IMR-90 (cell line): ENCODE results near the gene IGFBP6. TPM values are rescaled to one million over a fixed set of nuclear protein-coding genes. Genes with fewer than 3 reads are reported as not detected.
A peak's percentile ranks its signal among the peaks of the same experiment; 100 is the strongest.

ENCODE experiments used
- ATAC-seq: fragments of 200-7000 bp; cut with Tn5 transposase; 2 replicates; pipeline ENCODE4 v1.9.1; 2020; ENCODE audit warnings: low read depth, mild to moderate bottlenecking, moderate library complexity
- BruUV-seq: library from RNA; stranded (reverse); fragments of 400-500 nt; replicated peaks from 2 replicates; lab custom pipeline; 2021; lab: Mats Ljungman, UMichigan
- CTCF ChIA-PET: fragments of 300-600 bp; formaldehyde crosslinking; extraction: SDS; loops from one replicate; lab custom pipeline; 2021; ENCODE audit warnings: antibody characterized with exemption; lab: Yijun Ruan, JAX
- POLR2A ChIA-PET: fragments of 300-600 bp; sonication (Branson Sonifier 250); formaldehyde crosslinking; loops from one replicate; lab custom pipeline; 2022; ENCODE audit warnings: antibody characterized with exemption; ENCODE audit not compliant: unreplicated experiment; lab: Charles Lee
- DNase-seq: peaks from one replicate; pipeline ENCODE4 v3.0.0; 2013
- H2AFZ ChIP-seq: replicated peaks from 2 replicates; pipeline ENCODE3; 2013; ENCODE audit warnings: low read length, mild to moderate bottlenecking; ENCODE audit not compliant: poor library complexity
- H2AK5ac ChIP-seq: 2 replicates; pipeline ENCODE4 v1.6.1; 2013; ENCODE audit warnings: low read depth, low read length, inconsistent platforms
- H2AK9ac ChIP-seq: replicated peaks from 2 replicates; pipeline ENCODE3; 2013; ENCODE audit warnings: mild to moderate bottlenecking, low read depth, low read length, moderate library complexity; ENCODE audit not compliant: poor library complexity
- H2BK120ac ChIP-seq: 2 replicates; pipeline ENCODE4 v1.6.1; 2013; ENCODE audit warnings: low read depth, low read length, inconsistent platforms
- H2BK15ac ChIP-seq: 3 replicates; pipeline ENCODE4 v1.6.1; 2013; ENCODE audit warnings: low read depth, low read length, inconsistent platforms
- H2BK20ac ChIP-seq: 2 replicates; pipeline ENCODE4 v1.6.1; 2013; ENCODE audit warnings: low read depth, mild to moderate bottlenecking, inconsistent platforms, low read length, moderate library complexity
- H2BK5ac ChIP-seq: 2 replicates; pipeline ENCODE4 v1.6.1; 2013; ENCODE audit warnings: mild to moderate bottlenecking, low read depth, low read length, inconsistent platforms; ENCODE audit not compliant: poor library complexity, severe bottlenecking
- H3K14ac ChIP-seq: replicated peaks from 2 replicates; pipeline ENCODE4 v1.6.1; 2013; ENCODE audit warnings: low read depth, low read length, inconsistent platforms
- H3K18ac ChIP-seq: 2 replicates; pipeline ENCODE4 v1.6.1; 2013; ENCODE audit warnings: low read depth, low read length, control low read depth
- H3K23ac ChIP-seq: 2 replicates; pipeline ENCODE4 v1.6.1; 2013; ENCODE audit warnings: low read depth, low read length, inconsistent platforms
- H3K27ac ChIP-seq: 2 replicates; pipeline ENCODE4 v1.5.1; 2013; ENCODE audit warnings: mild to moderate bottlenecking, control low read depth, low read length; ENCODE audit not compliant: insufficient read depth
- H3K27me3 ChIP-seq: 2 replicates; pipeline ENCODE4 v1.6.1; 2013; ENCODE audit warnings: low read length; ENCODE audit not compliant: control insufficient read depth, insufficient read depth
- H3K36me3 ChIP-seq: 2 replicates; pipeline ENCODE4 v1.6.1; 2013; ENCODE audit warnings: low read length, mixed read lengths; ENCODE audit not compliant: control insufficient read depth, insufficient read depth
- H3K4ac ChIP-seq: 2 replicates; pipeline ENCODE4 v1.6.1; 2013; ENCODE audit warnings: low read depth, low read length, inconsistent platforms
- H3K4me1 ChIP-seq: 2 replicates; pipeline ENCODE4 v1.6.1; 2013; ENCODE audit warnings: low read length, mixed read lengths; ENCODE audit not compliant: control insufficient read depth, insufficient read depth
- H3K4me2 ChIP-seq: 2 replicates; pipeline ENCODE4 v1.6.1; 2013; ENCODE audit warnings: low read depth, mild to moderate bottlenecking, control low read depth, low read length, moderate library complexity
- H3K4me3 ChIP-seq: 2 replicates; pipeline ENCODE4 v1.5.1; 2013; ENCODE audit warnings: low read depth, mild to moderate bottlenecking, control low read depth, low read length, moderate library complexity; ENCODE audit not compliant: insufficient read depth
- H3K56ac ChIP-seq: 2 replicates; pipeline ENCODE4 v1.6.1; 2013; ENCODE audit warnings: low read length, inconsistent platforms; ENCODE audit not compliant: insufficient read depth; ENCODE audit errors: extremely low read depth
- H3K79me1 ChIP-seq, 2 experiments: 2 replicates each; pipeline ENCODE4 v1.6.1; 2013; ENCODE audit warnings: low read length in 2 of 2, inconsistent platforms in 1 of 2, low read depth in 1 of 2
- H3K9ac ChIP-seq: 2 replicates; pipeline ENCODE4 v1.6.1; 2013; ENCODE audit warnings: low read depth, low read length, control low read depth
- H3K9me1 ChIP-seq: 2 replicates; pipeline ENCODE4 v1.6.1; 2013; ENCODE audit warnings: low read length, inconsistent platforms; ENCODE audit not compliant: insufficient read depth
- H3K9me3 ChIP-seq: 2 replicates; pipeline ENCODE4 v1.6.1; 2013; ENCODE audit warnings: low read length; ENCODE audit not compliant: control insufficient read depth, insufficient read depth
- H4K20me1 ChIP-seq: 2 replicates; pipeline ENCODE4 v1.6.1; 2013; ENCODE audit warnings: low read length, inconsistent platforms; ENCODE audit not compliant: insufficient read depth
- H4K5ac ChIP-seq: 2 replicates; pipeline ENCODE4 v1.6.1; 2013; ENCODE audit warnings: mild to moderate bottlenecking, low read depth, low read length, control low read depth
- H4K8ac ChIP-seq, 2 experiments: 2 replicates each; pipeline ENCODE4 v1.6.1; 2013; ENCODE audit warnings: low read depth in 2 of 2, low read length in 2 of 2, control low read depth in 1 of 2, inconsistent platforms in 1 of 2
- H4K91ac ChIP-seq: 2 replicates; pipeline ENCODE4 v1.6.1; 2013; ENCODE audit warnings: low read depth, low read length, inconsistent platforms; ENCODE audit not compliant: insufficient read depth
- BHLHE40 ChIP-seq: fragments of 150-350 bp; IDR thresholded peaks from 2 replicates; pipeline ENCODE4 v1.6.1; 2016; ENCODE audit warnings: mild to moderate bottlenecking, low read depth, low read length
- CEBPB ChIP-seq: IDR thresholded peaks from 2 replicates; pipeline ENCODE4 v1.6.1; 2012; ENCODE audit warnings: low read depth, low read length, improper control_type of control experiment
- CHD1 ChIP-seq: IDR thresholded peaks from 2 replicates; pipeline ENCODE4 v1.6.1; 2012; ENCODE audit warnings: low read depth, low read length, improper control_type of control experiment
- CTCF ChIP-seq: conservative IDR thresholded peaks from 2 replicates; pipeline ENCODE4 v1.5.1; 2012; ENCODE audit warnings: mild to moderate bottlenecking, low read depth, low read length, improper control_type of control experiment
- ELK1 ChIP-seq: fragments of 150-350 bp; IDR thresholded peaks from 2 replicates; pipeline ENCODE4 v1.6.1; 2016; ENCODE audit warnings: low read depth, mild to moderate bottlenecking, low read length, moderate library complexity, borderline replicate concordance
- FOS ChIP-seq: fragments of 150-350 bp; IDR thresholded peaks from 2 replicates; pipeline ENCODE4 v1.6.1; 2016; ENCODE audit warnings: low read depth, low read length
- MAFK ChIP-seq: IDR thresholded peaks from 2 replicates; pipeline ENCODE4 v1.6.1; 2012; ENCODE audit warnings: low read depth, low read length, improper control_type of control experiment
- MAZ ChIP-seq: IDR thresholded peaks from 2 replicates; pipeline ENCODE4 v1.6.1; 2012; ENCODE audit warnings: low read depth, mild to moderate bottlenecking, low read length, improper control_type of control experiment, moderate library complexity, borderline replicate concordance
- MXI1 ChIP-seq: IDR thresholded peaks from 2 replicates; pipeline ENCODE4 v1.6.1; 2012; ENCODE audit warnings: low read depth, mild to moderate bottlenecking, low read length, moderate library complexity, borderline replicate concordance
- NFE2L2 ChIP-seq: fragments of 150-350 bp; IDR thresholded peaks from 2 replicates; pipeline ENCODE4 v1.6.1; 2016; ENCODE audit warnings: low read depth, mild to moderate bottlenecking, low read length
- POLR2A ChIP-seq: IDR thresholded peaks from 2 replicates; pipeline ENCODE4 v1.6.1; 2012; ENCODE audit warnings: mild to moderate bottlenecking, low read depth, low read length
- RAD21 ChIP-seq: IDR thresholded peaks from 2 replicates; pipeline ENCODE4 v1.6.1; 2012; ENCODE audit warnings: low read length, improper control_type of control experiment
- RFX5 ChIP-seq: IDR thresholded peaks from 2 replicates; pipeline ENCODE4 v1.8.0; 2012; ENCODE audit warnings: low read depth, mild to moderate bottlenecking, low read length, moderate library complexity
- SMC3 ChIP-seq: fragments of 150-350 bp; IDR thresholded peaks from 2 replicates; pipeline ENCODE4 v1.6.1; 2016; ENCODE audit warnings: low read depth, mild to moderate bottlenecking, antibody characterized with exemption, low read length, moderate library complexity
- WGBS, 2 experiments: methylation state at CpG; one replicate each; pipeline versions ENCODE4 v1.1.5 to v1.1.7; 2013; ENCODE audit warnings: missing lambda C conversion rate in 2 of 2; ENCODE audit not compliant: insufficient read length in 1 of 2; ENCODE audit errors: extremely low coverage in 2 of 2; 5-methylcytosine and 5-hydroxymethylcytosine counted together
- dilution Hi-C: fragments of 300-500 bp; cut with HindIII; formaldehyde crosslinking; loops from one replicate; pipeline ENCODE4 v1.14.3; 2018; ENCODE audit warnings: low sequenced_read_pairs; ENCODE audit not compliant: unreplicated experiment
- in situ Hi-C: fragments of 300-500 bp; cut with MboI; formaldehyde crosslinking; loops from 3 replicates; pipeline ENCODE4 v1.14.3; 2019; ENCODE audit warnings: low sequenced_read_pairs, inconsistent platforms, mixed read lengths
- intact Hi-C: fragments of 100-400 bp; cut with micrococcal nuclease; formaldehyde crosslinking; loops from 2 replicates; pipeline ENCODE4 v1.10.0; 2022
- polyA plus RNA-seq, 3 experiments: library from polyadenylated mRNA; depleted of rRNA; stranded (reverse); fragments of >200 nt; gene quantifications; 2 replicates each; pipeline ENCODE4 v1.2.3, GENCODE V29; 2012; ENCODE audit warnings: low replicate concordance in 1 of 3
- total RNA-seq: library from RNA; depleted of rRNA; stranded (reverse); fragments of >200 nt; gene quantifications from 2 replicates; pipeline ENCODE4 v1.2.3, GENCODE V29; 2012

The IGFBP6 gene
- total and polyA plus RNA-seq, 2 of the 4 experiments (the other 2 are of a cell fraction): 124 to 337 TPM

GRCh38 chr12:53051058-53051880 lies 46.2 kb upstream of the IGFBP6 start:
- Histone ChIP-seq H2BK5ac (peak overlapping the region; percentile 99), H3K79me1 (peaks cover 5 to 63% of the 10 kb centered on the region in 2 experiments; a peak in 3 of 4 replicates), H3K36me3 (peaks cover 30% of the 10 kb centered on the region), H2AFZ (peak overlapping the region; percentile 33), H2AK9ac (peak overlapping the region; percentile 100), H2BK20ac (peak overlapping the region; percentile 84; the same call in 1 of the 2 replicates), H4K8ac (peak overlapping the region in 1 of 2 experiments; percentile 84; a peak in 3 of 4 replicates), H2BK120ac (peak overlapping the region; percentile 99), H2BK15ac (peak overlapping the region; percentile 90; the same call in 2 of the 3 replicates), H3K23ac (peak overlapping the region; percentile 92), H2AK5ac (peak overlapping the region; percentile 100), H4K5ac (peak overlapping the region; percentile 73), H3K4me1 (peaks cover 48% of the 10 kb centered on the region), H3K9me1 (peaks cover 25% of the 10 kb centered on the region), H3K9ac (peak overlapping the region; percentile 87), H3K9me3 (no peaks in the 10 kb centered on the region), H3K14ac (peak overlapping the region; percentile 84), H3K56ac (peak overlapping the region; percentile 87), H3K4me2 (peak overlapping the region; percentile 67), H3K18ac (peak overlapping the region; percentile 73), H4K91ac (peak overlapping the region; percentile 99), H3K4me3 (peak overlapping the region; percentile 57), H4K20me1 (peaks cover 22% of the 10 kb centered on the region), H3K27me3 (no peaks in the 10 kb centered on the region), H3K4ac (peak overlapping the region; percentile 100), H3K27ac (peak overlapping the region; percentile 99)
- no TSS peak for BruUV-seq
- 28% methylated on average over 3 of the region's 11 CpGs; no CpG with 5 or more reads in 1 of the 2 experiments for WGBS, 2 experiments
- ChIA-PET CTCF (interaction anchor here (1.0 kb wide), 1 partner anchor 15 kb away, joined by 4 read pairs; no protein-coding TSS in a partner anchor), POLR2A (interaction anchor here (0.5 to 1.8 kb wide), 3 partner anchors 10 to 56 kb away, joined by 3 to 8 read pairs (median 5); partner anchors contain the start of gene SPRYD3)
- ATAC-seq (peak; percentile 1; the same call in 1 of the 2 replicates), DNase-seq (peak; percentile 70)
- in situ Hi-C loops (no loop called here), dilution Hi-C loops (no loop called here), intact Hi-C loops (loop anchor here (5.0 kb wide), 1 partner anchor 246 kb away; the partner anchor contains the start of genes MYG1 and PFDN5)
- TF ChIP-seq POLR2A: no peak
- peak; percentile 82 for TF ChIP-seq MXI1
- 0 out of 2 replicates have a peak, but pooled peaks have one; percentile 40 for TF ChIP-seq MAZ
- TF ChIP-seq CEBPB: peak; percentile 91
- peak; percentile 84 for TF ChIP-seq BHLHE40
- no peak for TF ChIP-seq NFE2L2
- TF ChIP-seq MAFK: no peak
- no peak for TF ChIP-seq RFX5
- TF ChIP-seq CHD1: no peak
- no peak for TF ChIP-seq SMC3
- no peak for TF ChIP-seq ELK1
- TF ChIP-seq RAD21: peak; percentile 14; the same call in 1 of the 2 replicates
- TF ChIP-seq CTCF: 0 out of 2 replicates have a peak, but pooled peaks have one; percentile 11
- TF ChIP-seq FOS: no peak
